LoVo (cell line): ENCODE data around the gene PLXNA4.

Experiments used
- DNase-seq: peaks from one replicate; pipeline ENCODE4 v3.0.0-alpha.2; 2016; ENCODE audit warnings: low spot score

PLXNA4 gene

GRCh38 chr7:132082394-132082793, 493.9 kb downstream of the PLXNA4 start:
- DNase-seq: no peak

DNA sequence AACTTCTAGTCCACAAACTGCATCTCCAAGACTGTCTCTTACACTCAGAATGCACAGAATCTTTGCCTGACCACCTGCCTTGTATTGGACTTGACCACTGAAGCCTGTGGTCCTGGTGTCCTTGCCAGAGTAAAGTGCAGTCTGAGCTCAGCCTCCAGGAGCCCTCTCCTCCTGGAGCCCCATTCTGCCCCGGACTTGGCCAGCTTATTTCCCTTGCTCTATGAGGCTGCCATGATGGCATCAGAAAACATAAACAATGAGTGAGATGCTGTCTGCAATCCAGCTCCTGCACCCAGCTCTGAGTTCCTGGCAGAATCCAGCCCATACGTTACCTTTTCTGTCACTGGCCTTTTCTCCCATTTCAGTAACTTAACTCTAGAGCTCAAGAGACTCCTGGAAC, 494.6 kb downstream of the PLXNA4 start:
- no peak for DNase-seq

DNA sequence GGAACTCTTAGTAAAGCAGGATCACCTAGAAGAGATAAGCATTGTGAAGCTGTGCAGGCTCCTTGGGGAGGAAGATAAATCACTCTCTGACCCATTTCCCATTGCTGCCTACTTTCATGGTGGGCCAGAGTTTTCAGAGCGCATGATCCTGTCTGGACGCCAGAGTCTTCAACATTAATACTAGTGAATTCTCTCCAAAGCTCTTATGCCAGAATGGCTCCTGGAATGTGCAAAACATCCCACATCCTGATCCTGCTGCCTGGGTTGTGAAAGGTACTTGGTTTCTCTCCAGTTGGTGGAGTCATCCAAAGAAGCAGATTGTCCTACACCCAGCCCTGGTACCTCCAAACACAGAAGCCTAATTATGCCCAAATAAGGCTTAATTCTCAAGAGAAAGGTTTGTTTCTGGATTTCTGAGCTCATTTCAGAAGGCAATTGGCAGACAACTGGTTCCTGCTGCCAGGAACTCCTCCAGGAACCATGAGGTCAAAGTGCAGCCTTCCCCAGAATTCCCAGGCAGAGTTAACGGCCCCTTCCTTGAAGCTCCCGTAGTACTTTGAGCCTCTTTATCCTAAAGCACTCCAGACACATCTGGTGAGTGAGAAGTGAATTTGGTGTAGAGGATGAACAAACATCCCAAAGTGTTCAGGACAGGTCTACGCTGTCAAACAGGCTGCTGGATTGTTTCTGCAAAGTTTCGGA, 495.2 kb downstream of the PLXNA4 start:
- DNase-seq: no peak

- no peak for DNase-seq
Observed at GRCh38 chr7:132080467-132080866, 495.8 kb downstream of the PLXNA4 start.

GRCh38 chr7:132078891-132079735, 497.2 kb downstream of the PLXNA4 start:
- DNase-seq: no peak

GRCh38 chr7:132077971-132078685, 498.1 kb downstream of the PLXNA4 start:
- no peak for DNase-seq

DNA sequence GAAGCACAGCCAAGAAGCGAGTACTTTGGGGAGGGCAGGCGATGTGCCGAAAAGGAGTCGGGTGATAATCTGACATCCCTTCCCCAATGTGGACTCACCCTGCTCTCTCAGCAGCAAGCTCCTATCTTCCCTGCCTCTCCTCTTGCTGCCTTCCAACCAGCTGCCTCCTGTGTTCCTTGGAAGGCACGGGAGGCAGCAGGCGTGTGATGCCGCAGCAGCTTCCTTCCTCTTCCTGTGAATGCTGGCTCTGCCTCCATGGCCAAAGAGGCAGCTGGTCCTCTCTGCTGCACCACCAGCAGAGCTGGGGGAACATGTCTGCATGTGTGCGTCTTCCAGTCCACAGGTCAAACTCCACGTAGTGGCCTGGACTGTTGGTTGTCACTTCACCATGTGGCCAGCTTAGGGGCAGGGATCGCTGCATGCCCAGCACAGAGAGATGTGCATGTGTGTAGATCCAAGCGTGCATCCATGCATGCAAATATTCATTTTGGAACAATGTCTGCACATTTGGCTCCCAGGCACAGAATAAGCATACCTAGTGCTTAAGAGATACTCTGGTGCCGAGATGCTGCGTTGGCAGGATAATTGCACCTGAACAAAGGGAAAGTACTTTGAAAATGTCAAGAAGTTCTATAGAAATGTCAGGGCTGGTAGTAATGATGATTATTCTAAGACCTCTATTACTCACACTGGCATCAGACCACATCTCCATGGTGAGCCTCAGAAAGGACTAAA, 499.8 kb downstream of the PLXNA4 start:
- DNase-seq: no peak

- DNase-seq: no peak
Observed at GRCh38 chr7:132075515-132075914, 500.8 kb downstream of the PLXNA4 start.

- no peak for DNase-seq
Observed at GRCh38 chr7:132073920-132074589, 502.2 kb downstream of the PLXNA4 start.
